HuH-7 (cell line): ENCODE measurements around the gene IFIT1.
"Not testable (repeated sequence)": the region's sequence is repeated elsewhere in the genome, so short reads cannot be mapped to it uniquely, and the experiment has no call there.

Source experiments
- DNase-seq: peaks from one replicate; pipeline ENCODE4 v3.0.0; 2011; ENCODE audit warnings: low spot score

The IFIT1 gene

DNA sequence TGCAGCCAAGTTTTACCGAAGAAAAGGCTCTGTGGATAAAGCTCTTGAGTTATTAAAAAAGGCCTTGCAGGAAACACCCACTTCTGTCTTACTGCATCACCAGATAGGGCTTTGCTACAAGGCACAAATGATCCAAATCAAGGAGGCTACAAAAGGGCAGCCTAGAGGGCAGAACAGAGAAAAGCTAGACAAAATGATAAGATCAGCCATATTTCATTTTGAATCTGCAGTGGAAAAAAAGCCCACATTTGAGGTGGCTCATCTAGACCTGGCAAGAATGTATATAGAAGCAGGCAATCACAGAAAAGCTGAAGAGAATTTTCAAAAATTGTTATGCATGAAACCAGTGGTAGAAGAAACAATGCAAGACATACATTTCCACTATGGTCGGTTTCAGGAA is 10.6 kb downstream of the IFIT1 start:
- no peak for DNase-seq

DNA sequence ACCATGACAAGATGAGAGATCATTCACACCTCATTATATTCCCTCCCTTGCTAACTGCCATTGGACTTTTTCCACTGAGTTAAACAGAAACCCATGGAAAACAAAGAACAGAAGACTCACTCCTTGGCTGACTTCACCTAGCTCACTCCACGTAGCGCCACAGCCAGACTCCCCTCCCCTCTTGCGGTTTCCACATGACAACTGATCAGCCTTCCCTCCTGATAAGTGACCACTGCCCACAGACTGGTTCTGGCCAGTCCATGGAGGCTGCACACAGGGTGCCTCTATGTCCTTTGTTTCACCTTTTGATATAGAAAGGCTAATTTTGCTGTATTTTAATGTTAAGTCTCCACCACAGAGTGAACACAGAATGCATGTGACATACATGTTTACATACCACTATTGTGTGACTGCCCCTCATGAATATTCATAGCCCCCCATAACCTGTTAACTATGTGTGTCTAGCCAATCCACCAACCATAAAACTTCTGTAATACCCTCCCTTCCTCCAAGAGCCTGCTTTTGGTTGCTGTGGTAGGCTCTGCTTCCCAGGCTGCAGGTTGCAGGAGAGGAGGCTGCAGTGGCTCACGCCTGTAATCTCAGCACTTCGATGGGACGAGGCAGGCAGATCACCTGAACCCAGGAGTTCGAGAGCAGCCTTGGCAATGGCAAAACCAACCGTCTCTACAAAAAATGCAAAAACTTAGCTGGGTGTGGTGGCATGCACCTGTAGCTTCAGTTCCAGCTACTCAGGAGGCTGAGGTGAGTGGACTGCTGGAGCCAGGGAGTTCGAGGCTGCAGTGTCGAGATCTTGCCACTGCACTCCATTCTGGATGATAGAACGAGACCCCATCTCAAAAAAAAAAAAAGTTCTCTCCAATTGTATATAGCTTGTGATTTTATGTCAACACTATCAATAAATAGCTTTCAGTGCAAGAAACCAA is 12.0 kb downstream of the IFIT1 start:
- no peak for DNase-seq

DNA sequence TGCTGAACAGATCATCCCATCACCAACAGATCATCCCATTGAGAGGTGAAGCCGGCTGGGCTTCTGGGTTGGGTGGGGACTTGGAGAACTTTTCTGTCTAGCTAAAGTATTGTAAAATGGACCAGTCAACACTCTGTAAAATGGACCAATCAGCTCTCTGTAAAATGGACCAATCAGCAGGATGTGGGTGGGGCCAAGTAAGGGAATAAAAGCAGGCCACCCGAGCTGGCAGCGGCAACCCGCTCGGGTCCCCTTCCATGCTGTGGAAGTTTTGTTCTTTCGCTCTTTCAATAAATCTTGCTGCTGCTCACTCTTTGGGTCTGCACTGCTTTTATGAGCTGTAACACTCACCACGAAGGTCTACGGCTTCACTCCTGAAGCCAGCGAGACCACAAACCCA is 13.8 kb downstream of the IFIT1 start:
- DNase-seq, result not testable (repeated sequence)

DNA sequence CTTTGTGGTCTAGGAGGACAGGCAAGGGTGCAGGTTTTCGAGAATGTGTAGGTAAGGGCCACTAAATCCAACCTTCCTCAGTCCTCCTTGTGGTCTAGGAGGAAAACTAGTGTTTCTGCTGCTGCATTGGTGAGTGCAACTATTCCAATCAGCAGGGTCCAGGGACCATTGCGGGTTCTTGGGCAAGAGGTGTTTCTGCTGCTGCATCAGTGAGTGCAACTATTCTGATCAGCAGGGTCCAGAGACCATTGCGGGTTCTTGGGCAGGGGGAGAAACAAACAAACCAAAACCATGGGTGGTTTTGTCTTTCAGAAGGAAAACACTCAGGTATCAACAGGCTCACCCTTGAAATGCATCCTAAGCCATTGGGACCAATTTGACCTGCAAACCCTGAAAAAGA is 15.4 kb downstream of the IFIT1 start:
- not testable (repeated sequence) for DNase-seq

DNA sequence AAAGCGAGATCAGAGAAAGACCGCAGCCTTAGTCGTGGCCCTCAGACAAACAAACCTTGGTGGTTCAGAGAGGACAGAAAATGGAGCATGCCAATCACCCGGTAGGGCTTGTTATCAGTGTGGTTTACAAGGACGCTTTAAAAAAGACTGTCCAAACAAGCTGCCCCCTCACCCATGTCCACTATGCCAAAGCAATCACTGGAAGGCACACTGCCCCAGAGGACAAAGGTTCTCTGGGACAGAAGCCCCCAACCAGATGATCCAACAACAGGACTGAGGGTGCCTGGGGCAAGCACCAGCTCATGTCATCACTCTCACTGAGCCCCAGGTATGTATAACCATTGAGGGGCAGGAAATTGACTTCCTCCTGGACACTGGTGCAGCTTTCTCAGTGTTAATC is 16.9 kb downstream of the IFIT1 start:
- DNase-seq, result not testable (repeated sequence)

DNA sequence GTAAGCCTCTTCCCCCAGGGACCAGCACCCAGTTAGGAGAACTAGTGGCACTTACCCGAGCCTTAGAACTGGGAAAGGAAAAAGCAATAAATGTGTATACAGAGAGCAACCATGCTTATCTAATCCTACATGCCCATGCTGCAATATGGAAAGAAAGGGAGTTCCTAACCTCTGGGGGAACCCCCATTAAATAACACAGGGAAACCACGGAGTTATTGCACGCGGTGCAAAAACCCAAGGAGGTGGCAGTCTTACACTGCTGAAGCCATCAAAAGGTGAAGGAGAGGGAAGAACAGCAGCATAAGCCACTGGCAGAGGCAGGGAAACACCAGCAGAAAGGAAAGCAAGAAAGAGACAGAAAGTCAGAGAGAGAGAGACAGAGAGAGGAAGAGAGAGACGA is 18.1 kb downstream of the IFIT1 start:
- not testable (repeated sequence) for DNase-seq

DNA sequence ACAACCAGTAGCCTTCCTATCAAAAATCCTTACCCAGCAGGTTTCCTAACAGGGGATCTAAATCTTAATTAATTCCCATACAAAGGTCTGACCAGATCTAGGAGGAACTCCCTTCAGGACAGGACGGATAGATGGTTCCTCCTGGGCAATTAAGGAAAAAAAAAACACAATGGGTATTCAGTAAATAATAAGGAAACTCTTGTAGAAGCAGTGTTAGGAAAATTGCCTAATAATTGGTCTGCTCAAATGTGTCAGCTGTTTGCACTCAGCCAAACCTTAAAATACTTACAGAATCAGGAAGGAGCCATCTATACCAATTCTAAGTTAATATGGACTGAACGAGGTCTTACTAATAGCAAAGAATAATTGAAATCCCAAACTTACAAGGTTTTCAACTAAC is 18.7 kb downstream of the IFIT1 start:
- not testable (repeated sequence) for DNase-seq

DNA sequence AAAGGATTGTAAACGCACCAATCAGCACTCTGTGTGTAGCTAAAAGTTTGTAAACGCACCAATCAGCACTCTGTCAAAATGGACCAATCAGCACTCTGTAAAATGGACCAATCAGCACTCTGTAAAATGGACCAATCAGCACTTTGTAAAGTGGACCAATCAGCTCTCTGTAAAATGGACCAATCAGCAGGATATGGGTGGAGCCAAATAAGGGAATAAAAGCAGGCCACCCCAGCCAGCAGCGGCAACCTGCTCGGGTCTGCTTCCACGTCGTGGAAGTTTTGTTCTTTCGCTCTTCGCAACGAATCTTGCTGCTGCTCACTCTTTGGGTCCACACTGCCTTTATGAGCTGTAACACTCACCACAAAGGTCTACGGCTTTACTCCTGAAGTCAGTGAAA is 19.9 kb downstream of the IFIT1 start:
- not testable (repeated sequence) for DNase-seq

DNA sequence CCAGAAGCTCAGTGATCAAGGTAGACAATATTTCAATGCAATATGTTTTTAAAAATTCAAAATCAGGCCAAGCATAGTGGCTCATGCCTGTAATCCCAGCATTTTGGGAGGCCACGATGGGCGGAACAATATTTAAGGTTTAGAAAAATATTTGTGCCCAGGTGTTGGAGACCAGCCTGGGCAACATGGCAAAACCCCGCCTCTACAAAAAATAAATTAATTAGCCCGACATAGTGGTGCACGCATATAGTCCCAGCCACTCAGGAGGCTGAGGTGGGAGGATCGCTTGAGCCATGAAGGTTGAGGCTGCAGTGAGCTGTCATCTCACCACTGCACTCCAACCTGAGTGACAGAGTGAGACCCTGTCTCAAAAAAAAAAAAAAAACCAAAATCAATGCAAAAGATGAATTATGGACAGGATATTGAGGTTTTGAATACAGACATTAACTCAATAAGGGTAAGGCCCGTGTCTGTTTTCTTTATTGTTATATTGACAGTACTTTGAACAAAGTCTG is 21.0 kb downstream of the IFIT1 start:
- no peak for DNase-seq

DNA sequence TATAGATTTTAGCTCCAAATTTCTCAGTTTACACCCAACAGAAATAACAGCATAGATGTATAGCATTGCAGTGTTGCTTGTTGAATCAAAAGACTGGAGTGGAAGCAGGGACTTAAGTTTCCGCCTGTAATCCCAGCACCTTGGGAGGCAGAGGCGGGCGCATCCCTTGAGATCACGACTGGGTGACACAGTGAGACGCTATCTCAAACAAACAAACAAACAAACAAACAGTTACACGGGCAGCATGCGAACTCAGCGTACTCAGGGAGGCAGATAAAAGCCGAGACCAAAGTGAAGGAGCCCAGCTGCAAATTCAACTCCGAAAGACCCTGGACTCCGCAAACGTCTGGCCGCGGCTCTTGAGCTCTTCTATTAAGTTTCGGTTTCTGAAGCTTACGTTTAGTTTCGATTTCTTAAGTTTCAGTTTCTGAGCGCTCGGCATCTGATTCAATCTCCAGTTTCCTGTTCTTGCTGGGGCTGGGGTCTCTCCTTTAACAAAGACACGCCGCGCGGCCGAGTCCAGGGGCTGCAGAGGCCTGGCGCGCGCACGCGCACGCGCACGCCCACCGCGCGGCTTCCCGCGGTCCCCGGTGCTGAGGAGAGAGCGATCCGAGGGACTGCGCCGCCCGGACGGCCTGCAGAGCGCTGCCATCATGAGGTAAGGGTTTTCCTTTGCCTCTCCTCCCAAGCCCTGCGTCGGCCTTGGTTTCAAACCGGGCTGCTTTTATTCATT is 21.9 kb downstream of the IFIT1 start, which contains the start of gene IFIT5:
IFIT5 (plus strand) TSS at position 423 of the 733 bp plus-strand sequence; CDS start at position 654, 231 bp downstream.
- DNase-seq, result peak; percentile 72

DNA sequence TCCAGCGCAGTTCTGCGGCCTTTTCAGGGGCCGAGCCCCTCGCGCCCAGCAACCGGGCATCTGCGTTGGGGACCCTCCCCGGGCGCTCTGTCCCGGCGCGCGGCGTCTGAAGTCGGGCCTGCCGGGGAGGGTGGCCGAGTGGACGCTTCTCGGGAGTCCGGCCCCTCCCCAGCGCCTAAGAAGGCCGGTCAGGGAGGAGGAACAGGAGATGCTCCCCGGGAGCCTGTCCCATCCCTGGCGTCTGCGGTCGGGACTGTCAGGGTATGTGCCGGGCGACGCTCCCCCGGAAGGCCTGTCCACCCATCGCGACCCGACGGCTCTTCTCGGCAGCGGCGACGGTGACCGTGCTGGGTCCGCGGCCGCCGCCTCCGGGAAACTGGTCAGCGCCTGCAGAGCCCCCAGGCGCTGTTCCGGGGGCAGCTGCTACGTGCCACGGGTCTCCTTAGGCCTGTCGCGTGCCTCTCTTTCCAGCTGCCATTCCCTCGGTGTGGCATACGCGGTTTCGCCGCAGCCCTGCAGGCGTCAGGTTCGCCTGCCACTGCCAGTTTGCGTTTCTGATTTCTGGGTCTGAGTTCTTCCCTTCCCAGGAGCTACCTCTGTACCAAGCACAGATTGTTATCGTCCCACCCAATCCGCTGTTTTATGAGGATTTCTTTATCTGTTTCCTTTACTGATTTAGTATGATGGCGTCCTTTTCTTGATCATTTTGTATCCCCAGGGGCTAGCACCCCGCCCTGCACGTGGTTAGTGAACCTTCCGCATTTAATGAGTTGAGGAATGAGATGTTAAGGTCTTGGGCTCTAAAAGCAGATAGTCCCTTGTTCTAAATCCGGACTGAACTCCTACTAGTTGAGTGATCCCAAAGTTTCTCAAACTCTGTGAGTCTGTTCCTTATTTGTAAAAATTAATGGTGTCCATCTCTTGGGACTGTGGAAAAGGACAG is 22.7 kb downstream of the IFIT1 start:
- DNase-seq, result peak; percentile 37

DNA sequence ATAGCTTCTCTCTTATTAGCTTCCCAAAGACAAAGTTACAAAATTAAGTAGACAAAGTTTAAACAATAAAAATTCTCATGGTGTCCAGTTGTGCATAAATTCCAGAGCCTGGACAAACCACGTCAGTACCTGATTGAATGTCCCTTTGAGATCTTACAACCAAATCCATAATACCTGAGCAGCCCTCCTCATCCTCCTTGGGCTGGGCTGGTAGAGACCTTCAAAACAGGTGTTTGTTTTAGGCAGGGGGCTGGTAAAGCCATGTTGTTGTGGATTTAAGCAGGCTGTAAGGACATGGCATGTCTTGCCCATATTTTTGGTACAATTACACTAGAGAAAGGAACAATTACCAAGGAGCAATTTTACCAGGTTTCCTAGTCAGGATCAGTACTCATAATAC is 24.0 kb downstream of the IFIT1 start:
- no peak for DNase-seq

DNA sequence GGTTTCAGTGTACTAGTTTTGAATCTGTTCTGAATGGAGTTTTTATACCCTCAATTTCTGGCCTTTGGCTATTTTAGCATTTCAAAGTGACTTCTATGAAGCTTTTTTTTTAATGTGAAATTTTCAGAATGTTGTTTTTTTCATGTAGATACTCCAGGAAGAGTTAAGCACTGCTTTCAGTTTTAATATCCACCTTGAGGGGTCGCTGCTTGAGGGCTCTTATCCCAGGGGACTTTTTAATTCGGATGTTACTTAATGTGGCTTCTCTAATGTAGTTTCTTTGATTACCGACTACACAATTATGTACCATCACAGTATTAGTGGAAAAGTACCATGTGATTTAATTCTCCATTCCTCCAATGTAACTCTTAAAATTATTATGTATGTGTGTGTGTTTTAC is 27.1 kb downstream of the IFIT1 start:
- DNase-seq, result no peak

DNA sequence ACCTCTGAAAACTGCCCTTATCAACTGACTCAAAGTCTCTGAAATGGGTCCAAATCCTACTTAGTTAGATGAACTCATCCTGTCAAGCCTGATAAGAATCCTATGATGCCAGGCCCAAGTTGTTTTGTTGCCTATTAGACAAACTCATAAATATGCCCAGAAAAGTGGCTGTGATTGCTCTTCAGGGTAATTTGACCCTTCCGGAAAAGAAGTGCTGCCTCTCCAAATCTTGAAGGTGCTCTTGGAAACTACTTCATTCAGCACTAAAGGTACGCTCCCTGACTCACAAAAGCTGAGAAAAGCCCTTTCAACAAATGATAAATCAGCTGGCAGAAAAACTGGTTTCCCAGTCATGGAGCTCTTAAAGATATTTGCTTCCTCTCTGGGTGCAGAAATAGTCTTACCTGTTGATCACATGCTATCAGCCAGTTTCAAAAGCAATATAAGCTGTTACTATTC is 28.6 kb downstream of the IFIT1 start:
- DNase-seq, result no peak

DNA sequence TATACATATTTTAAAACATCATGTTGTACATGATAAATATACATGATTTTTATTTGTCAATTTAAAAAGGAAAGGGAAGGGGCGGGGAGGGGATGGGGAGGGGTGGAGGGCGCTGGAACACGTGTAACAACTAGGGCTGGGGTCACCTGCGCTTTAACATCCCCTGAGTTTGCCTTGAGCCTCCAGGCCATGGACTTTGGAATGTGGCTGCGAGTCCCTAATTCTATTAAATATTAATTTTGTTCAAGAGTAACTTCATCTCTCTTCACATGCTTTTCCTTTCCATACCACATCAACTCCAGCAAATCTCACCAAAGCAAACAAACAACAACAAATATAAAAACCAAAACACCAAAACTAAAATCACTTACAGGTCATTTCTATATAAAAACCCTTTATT is 32.6 kb downstream of the IFIT1 start:
- DNase-seq, result no peak

DNA sequence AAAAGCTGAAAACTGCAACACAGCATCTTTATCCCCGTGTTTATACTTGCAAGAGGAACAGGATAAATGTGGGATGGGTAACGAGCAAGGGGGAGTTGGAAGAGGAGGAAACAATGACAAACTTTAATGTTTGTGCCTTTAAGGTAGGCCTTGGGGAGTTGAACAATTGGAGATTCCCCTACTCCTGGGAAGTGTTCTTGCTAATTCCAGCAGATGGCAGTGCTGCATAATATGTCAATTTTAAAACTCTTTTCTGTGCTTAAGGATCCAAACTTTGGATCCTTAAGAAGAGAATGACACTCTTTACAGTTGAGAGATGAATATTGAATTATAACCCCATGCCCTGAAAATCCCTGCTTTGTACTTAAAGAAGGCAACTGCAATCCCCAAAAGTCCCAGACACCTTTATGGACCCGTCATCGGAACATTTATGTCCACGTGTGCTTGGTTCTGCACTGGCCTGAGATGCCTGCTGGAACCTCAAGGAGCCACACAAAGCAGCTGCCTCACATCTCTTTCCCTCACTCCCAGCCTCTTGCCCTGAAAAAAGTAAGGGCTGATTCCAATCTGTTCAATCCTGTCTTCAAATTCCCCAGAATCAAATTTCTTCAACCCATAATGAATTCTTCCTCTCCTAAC is 33.9 kb downstream of the IFIT1 start:
- DNase-seq, result peak; percentile 37

DNA sequence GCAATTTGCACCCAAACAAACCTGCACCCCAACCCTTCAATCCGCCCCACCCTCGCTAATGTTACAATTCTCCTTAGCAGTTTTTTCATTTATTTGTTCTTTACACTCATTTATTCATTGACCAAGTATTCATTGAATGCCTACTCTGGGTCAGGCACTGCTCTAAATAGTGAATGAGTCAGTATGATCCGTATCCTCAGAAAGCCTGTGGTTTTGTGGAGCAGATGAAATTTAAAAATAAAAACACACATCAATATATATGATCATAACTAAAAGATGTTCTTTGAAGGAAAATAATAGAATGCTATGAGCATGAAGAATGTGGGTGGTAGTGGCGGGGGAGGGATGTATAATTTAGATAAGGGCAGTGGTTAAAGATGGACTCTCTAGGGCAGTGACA is 35.2 kb downstream of the IFIT1 start:
- no peak for DNase-seq

DNA sequence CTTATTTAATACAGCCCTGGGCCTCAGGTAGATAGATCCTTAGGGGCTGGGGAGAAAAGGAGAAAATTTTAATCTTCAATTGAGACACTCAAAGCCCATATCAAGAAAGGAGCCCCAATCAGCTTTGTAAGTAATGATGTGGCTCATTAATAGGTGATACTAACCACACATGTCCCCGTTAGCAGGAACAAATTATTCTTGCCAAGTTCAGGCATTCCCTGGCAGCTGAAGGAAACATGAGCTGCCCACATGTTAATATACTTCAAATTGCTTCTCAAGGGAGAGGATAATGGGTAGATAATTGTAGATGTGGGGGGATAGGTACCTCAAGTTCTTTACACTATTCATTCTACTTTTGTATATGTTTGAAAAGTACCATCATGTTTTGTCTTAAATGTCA is 36.5 kb downstream of the IFIT1 start:
- DNase-seq, result no peak

DNA sequence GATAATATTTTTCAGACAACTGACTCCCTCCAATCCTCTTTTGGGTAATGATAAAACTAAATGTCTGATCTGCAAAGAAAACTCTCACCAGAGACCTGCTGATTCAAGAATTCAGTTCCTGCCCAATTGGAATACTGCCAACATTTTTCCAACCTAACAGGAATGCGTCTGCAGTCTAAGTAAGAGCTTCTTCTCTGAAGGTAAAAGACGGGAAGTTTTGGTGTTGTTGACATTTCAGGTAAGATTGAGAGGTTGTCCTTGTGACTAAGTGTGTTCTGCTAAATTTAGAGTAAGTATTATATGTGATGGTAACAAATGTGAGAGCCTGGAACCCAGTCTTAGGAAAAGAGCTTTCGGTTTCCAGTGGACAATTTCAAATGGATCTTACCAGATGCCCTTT is 39.6 kb downstream of the IFIT1 start:
- DNase-seq, result no peak

DNA sequence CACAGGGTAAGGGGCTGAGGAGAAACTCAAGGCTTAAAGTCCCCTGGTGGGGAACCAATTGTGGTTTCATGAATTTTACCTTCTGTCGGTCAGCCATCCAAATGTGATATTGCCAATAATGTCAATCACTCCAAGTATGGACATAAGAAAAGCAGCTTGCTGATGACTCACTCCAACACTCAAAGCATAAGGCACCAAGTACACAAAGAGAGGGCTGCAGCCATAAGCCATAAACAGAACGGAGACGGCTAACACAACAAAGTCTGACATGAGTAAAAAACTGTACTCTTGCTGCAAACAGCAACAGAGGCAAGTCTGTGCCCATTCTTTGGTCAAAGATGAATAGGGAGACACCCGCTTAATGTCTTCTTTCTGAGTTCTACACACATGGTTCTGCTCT is 46.1 kb downstream of the IFIT1 start:
- no peak for DNase-seq
